Skeletal muscle tissue (tissue), 4 donors: Measurements from ENCODE around the gene PDE3B. TPM values are rescaled to one million over a fixed set of nuclear protein-coding genes. Genes with fewer than 3 reads are reported as not detected.
A peak's percentile ranks its signal among the peaks of the same experiment; 100 is the strongest.
"Not testable (repeated sequence)": the region's sequence is repeated elsewhere in the genome, so short reads cannot be mapped to it uniquely, and the experiment has no call there.

ENCODE experiments used
- H3K27ac ChIP-seq: one replicate; pipeline ENCODE4 v1.7.0; 2013; ENCODE audit warnings: mild to moderate bottlenecking, low read depth, low read length, inconsistent platforms
- H3K27me3 ChIP-seq, 3 donors: one replicate each; pipeline ENCODE4 v1.7.0; 2013; ENCODE audit warnings: low read length in 3 of 3; ENCODE audit not compliant: control insufficient read depth in 3 of 3, insufficient read depth in 3 of 3
- H3K36me3 ChIP-seq, 3 donors: one replicate each; pipeline ENCODE4 v1.7.0; 2013; ENCODE audit warnings: low read length in 3 of 3; ENCODE audit not compliant: control insufficient read depth in 3 of 3, insufficient read depth in 3 of 3
- H3K4me1 ChIP-seq, 3 donors: one replicate each; pipeline ENCODE4 v1.7.0; 2013; ENCODE audit warnings: low read length in 3 of 3, mild to moderate bottlenecking in 3 of 3; ENCODE audit not compliant: control insufficient read depth in 3 of 3, insufficient read depth in 3 of 3
- H3K4me3 ChIP-seq, 3 donors: one replicate each; pipeline ENCODE4 v1.7.0; 2013; ENCODE audit warnings: low read length in 3 of 3
- H3K9ac ChIP-seq, 3 donors: one replicate each; pipeline ENCODE4 v1.7.0; 2013; ENCODE audit warnings: low read length in 3 of 3, mild to moderate bottlenecking in 3 of 3, moderate library complexity in 2 of 3, low read depth in 1 of 3
- H3K9me3 ChIP-seq, 3 donors: one replicate each; pipeline ENCODE4 v1.7.0; 2013; ENCODE audit warnings: low read length in 3 of 3; ENCODE audit not compliant: control insufficient read depth in 3 of 3
- total RNA-seq: library from RNA; depleted of rRNA; stranded (reverse); fragments of >200 nt; gene quantifications from one replicate; pipeline ENCODE4 v1.2.3, GENCODE V29; 2014
- donor health status: Osteomylitis.

The PDE3B gene
- total RNA-seq, 1 donor from 2014 or later = 5.2 TPM

- no peaks in the 10 kb centered on the region for H3K36me3 ChIP-seq
- H3K27ac ChIP-seq = no peak overlapping the region
- H3K4me3 ChIP-seq = no peak overlapping the region
- no peaks in the 10 kb centered on the region for H3K9me3 ChIP-seq
- no peaks in the 10 kb centered on the region for H3K27me3 ChIP-seq
- H3K4me1 ChIP-seq = no peaks in the 10 kb centered on the region
- no peak overlapping the region for H3K9ac ChIP-seq
Observed at GRCh38 chr11:14619603-14620531, 23.7 kb upstream of the PDE3B start.

GRCh38 chr11:14622223-14622954 is 21.2 kb upstream of the PDE3B start:
- no peaks in the 10 kb centered on the region for H3K27me3 ChIP-seq
- no peak overlapping the region for H3K9ac ChIP-seq
- H3K4me1 ChIP-seq = no peaks in the 10 kb centered on the region
- no peak overlapping the region for H3K4me3 ChIP-seq
- H3K27ac ChIP-seq = no peak overlapping the region
- H3K36me3 ChIP-seq = no peaks in the 10 kb centered on the region
- no peaks in the 10 kb centered on the region for H3K9me3 ChIP-seq

GRCh38 chr11:14623036-14623435 is 20.6 kb upstream of the PDE3B start:
- Histone ChIP-seq H3K4me1 (no peaks in the 10 kb centered on the region), H3K27ac (no peak overlapping the region), H3K4me3 (no peak overlapping the region), H3K36me3 (no peaks in the 10 kb centered on the region), H3K27me3 (no peaks in the 10 kb centered on the region), H3K9ac (no peak overlapping the region), H3K9me3 (no peaks in the 10 kb centered on the region)

GRCh38 chr11:14625586-14626205 is 17.9 kb upstream of the PDE3B start:
- Histone ChIP-seq H3K4me3 (peak overlapping the region in 1 of 3 donors; percentile 14), H3K9ac (no peak overlapping the region), H3K27me3 (no peaks in the 10 kb centered on the region), H3K36me3 (no peaks in the 10 kb centered on the region), H3K9me3 (no peaks in the 10 kb centered on the region), H3K27ac (no peak overlapping the region), H3K4me1 (no peaks in the 10 kb centered on the region)

- Histone ChIP-seq H3K27ac (no peak overlapping the region), H3K4me3 (no peak overlapping the region), H3K4me1 (no peaks in the 10 kb centered on the region), H3K27me3 (no peaks in the 10 kb centered on the region), H3K36me3 (no peaks in the 10 kb centered on the region), H3K9me3 (no peaks in the 10 kb centered on the region), H3K9ac (no peak overlapping the region)
Observed at GRCh38 chr11:14626650-14627049, 17.0 kb upstream of the PDE3B start.

GRCh38 chr11:14633506-14634224 is 9.9 kb upstream of the PDE3B start:
- H3K27me3 ChIP-seq, H3K36me3 ChIP-seq, H3K9ac ChIP-seq, H3K4me3 ChIP-seq, H3K9me3 ChIP-seq, H3K4me1 ChIP-seq, H3K27ac ChIP-seq: not testable (repeated sequence)

- H3K4me1 ChIP-seq = no peaks in the 10 kb centered on the region
- no peak overlapping the region for H3K27ac ChIP-seq
- no peak overlapping the region for H3K4me3 ChIP-seq
- peaks cover 0 to 2% (median 0%) of the 10 kb centered on the region in 3 donors for H3K27me3 ChIP-seq
- no peak overlapping the region for H3K9ac ChIP-seq
- no peaks in the 10 kb centered on the region for H3K36me3 ChIP-seq
- no peaks in the 10 kb centered on the region for H3K9me3 ChIP-seq
Observed at GRCh38 chr11:14634813-14635212, 8.8 kb upstream of the PDE3B start.

GRCh38 chr11:14635546-14635945 is 8.1 kb upstream of the PDE3B start:
- Histone ChIP-seq H3K9me3 (no peaks in the 10 kb centered on the region), H3K27me3 (peaks cover 0 to 2% (median 0%) of the 10 kb centered on the region in 3 donors), H3K27ac (no peak overlapping the region), H3K4me1 (no peaks in the 10 kb centered on the region), H3K9ac (no peak overlapping the region), H3K4me3 (no peak overlapping the region), H3K36me3 (no peaks in the 10 kb centered on the region)

- Histone ChIP-seq H3K4me1 (no peaks in the 10 kb centered on the region), H3K27ac (no peak overlapping the region), H3K4me3 (no peak overlapping the region), H3K9ac (no peak overlapping the region), H3K9me3 (no peaks in the 10 kb centered on the region), H3K27me3 (peaks cover 0 to 2% (median 0%) of the 10 kb centered on the region in 3 donors), H3K36me3 (no peaks in the 10 kb centered on the region)
Observed at GRCh38 chr11:14636119-14636518, 7.5 kb upstream of the PDE3B start.
